ENCODE measurements around the gene RFX4.

DNA sequence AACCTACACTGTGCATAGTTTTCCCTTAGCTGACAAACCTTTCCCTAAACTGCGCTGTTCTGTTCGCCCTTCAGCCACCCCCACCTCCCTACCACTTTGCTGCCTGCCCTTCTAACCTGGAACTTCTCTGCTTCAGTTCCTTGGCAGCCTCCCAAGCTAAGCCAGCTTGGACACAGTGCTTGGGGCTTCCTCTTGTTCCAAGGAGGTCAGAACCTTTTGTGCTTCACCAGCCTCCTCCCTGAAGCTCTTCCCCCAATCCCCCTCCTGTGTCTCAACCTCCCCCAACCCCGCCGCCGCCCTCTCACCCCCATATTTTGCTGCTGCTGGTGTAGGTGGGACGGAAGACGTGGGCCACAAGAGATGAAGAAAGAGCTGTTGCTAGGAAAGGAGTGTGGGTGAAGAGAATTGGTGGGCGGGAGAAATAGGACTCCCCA, 183.6 kb downstream of the RFX4 start:
- TF ChIP-seq, protein P1, sequence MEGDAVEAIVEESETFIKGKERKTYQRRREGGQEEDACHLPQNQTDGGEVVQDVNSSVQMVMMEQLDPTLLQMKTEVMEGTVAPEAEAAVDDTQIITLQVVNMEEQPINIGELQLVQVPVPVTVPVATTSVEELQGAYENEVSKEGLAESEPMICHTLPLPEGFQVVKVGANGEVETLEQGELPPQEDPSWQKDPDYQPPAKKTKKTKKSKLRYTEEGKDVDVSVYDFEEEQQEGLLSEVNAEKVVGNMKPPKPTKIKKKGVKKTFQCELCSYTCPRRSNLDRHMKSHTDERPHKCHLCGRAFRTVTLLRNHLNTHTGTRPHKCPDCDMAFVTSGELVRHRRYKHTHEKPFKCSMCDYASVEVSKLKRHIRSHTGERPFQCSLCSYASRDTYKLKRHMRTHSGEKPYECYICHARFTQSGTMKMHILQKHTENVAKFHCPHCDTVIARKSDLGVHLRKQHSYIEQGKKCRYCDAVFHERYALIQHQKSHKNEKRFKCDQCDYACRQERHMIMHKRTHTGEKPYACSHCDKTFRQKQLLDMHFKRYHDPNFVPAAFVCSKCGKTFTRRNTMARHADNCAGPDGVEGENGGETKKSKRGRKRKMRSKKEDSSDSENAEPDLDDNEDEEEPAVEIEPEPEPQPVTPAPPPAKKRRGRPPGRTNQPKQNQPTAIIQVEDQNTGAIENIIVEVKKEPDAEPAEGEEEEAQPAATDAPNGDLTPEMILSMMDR (IDR thresholded peaks at IDR 0.05): no peak
- TF ChIP-seq POLR2A (IDR thresholded peaks at IDR 0.05): no peak

All from testis (tissue), 2 donors.